ENCODE data around the gene GDI2.
A peak's percentile ranks its signal among the peaks of the same experiment; 100 is the strongest.
"Not testable (repeated sequence)": the region's sequence is repeated elsewhere in the genome, so short reads cannot be mapped to it uniquely, and the experiment has no call there.

The GDI2 gene

GRCh38 chr10:5813341-5814109 is at the start of gene GDI2:
TSS of gene GDI2 (minus strand) at chr10:5813434. CDS start at chr10:5813258, 176 bp downstream.
- peak; percentile 94 for DNase-seq
- in situ Hi-C loops (cut with HindIII; ENCODE audit: low pct_ligation_motif_present, low pct_unique_long_range_greater_than_20kb, low sequenced_read_pairs), result no loop called here

GRCh38 chr10:5862360-5862961 is 49.2 kb upstream of the GDI2 start:
- no peak for DNase-seq
- in situ Hi-C loops (cut with HindIII; ENCODE audit: low pct_ligation_motif_present, low pct_unique_long_range_greater_than_20kb, low sequenced_read_pairs), result no loop called here

GRCh38 chr10:5860066-5860465 is 46.8 kb upstream of the GDI2 start:
- in situ Hi-C loops (cut with HindIII; ENCODE audit: low pct_ligation_motif_present, low pct_unique_long_range_greater_than_20kb, low sequenced_read_pairs), result no loop called here
- no peak for DNase-seq

GRCh38 chr10:5858811-5859210 is 45.6 kb upstream of the GDI2 start:
- no peak for DNase-seq
- in situ Hi-C loops (cut with HindIII; ENCODE audit: low pct_ligation_motif_present, low pct_unique_long_range_greater_than_20kb, low sequenced_read_pairs), result no loop called here

- no peak for DNase-seq
- in situ Hi-C loops (cut with HindIII; ENCODE audit: low pct_ligation_motif_present, low pct_unique_long_range_greater_than_20kb, low sequenced_read_pairs), result no loop called here
Observed at GRCh38 chr10:5856701-5857004, 43.4 kb upstream of the GDI2 start.

- in situ Hi-C loops (cut with HindIII; ENCODE audit: low pct_ligation_motif_present, low pct_unique_long_range_greater_than_20kb, low sequenced_read_pairs), result no loop called here
- no peak for DNase-seq
Observed at GRCh38 chr10:5855979-5856700, 42.9 kb upstream of the GDI2 start.

- no peak for DNase-seq
- in situ Hi-C loops (cut with HindIII; ENCODE audit: low pct_ligation_motif_present, low pct_unique_long_range_greater_than_20kb, low sequenced_read_pairs), result no loop called here
Observed at GRCh38 chr10:5854131-5854475, 40.9 kb upstream of the GDI2 start.

- in situ Hi-C loops (cut with HindIII; ENCODE audit: low pct_ligation_motif_present, low pct_unique_long_range_greater_than_20kb, low sequenced_read_pairs); DNase-seq: not testable (repeated sequence)
Observed at GRCh38 chr10:5846667-5847066, 33.4 kb upstream of the GDI2 start.

- DNase-seq, result no peak
- in situ Hi-C loops (cut with HindIII; ENCODE audit: low pct_ligation_motif_present, low pct_unique_long_range_greater_than_20kb, low sequenced_read_pairs), result no loop called here
Observed at GRCh38 chr10:5844345-5845055, 31.3 kb upstream of the GDI2 start.

- no peak for DNase-seq
- in situ Hi-C loops (cut with HindIII; ENCODE audit: low pct_ligation_motif_present, low pct_unique_long_range_greater_than_20kb, low sequenced_read_pairs), result no loop called here
Observed at GRCh38 chr10:5843686-5844344, 30.6 kb upstream of the GDI2 start.

- no peak for DNase-seq
- in situ Hi-C loops (cut with HindIII; ENCODE audit: low pct_ligation_motif_present, low pct_unique_long_range_greater_than_20kb, low sequenced_read_pairs), result no loop called here
Observed at GRCh38 chr10:5841965-5842364, 28.7 kb upstream of the GDI2 start.

GRCh38 chr10:5840314-5841307 is 27.4 kb upstream of the GDI2 start:
- no peak for DNase-seq

GRCh38 chr10:5836181-5836580 is 22.9 kb upstream of the GDI2 start:
- DNase-seq; in situ Hi-C loops (cut with HindIII; ENCODE audit: low pct_ligation_motif_present, low pct_unique_long_range_greater_than_20kb, low sequenced_read_pairs): not testable (repeated sequence)

More at GRCh38 chr10:5840314-5841307, 27.4 kb upstream of the GDI2 start:
- in situ Hi-C loops (cut with HindIII; ENCODE audit: low pct_ligation_motif_present, low pct_unique_long_range_greater_than_20kb, low sequenced_read_pairs), result no loop called here

- DNase-seq, result no peak
- in situ Hi-C loops (cut with HindIII; ENCODE audit: low pct_ligation_motif_present, low pct_unique_long_range_greater_than_20kb, low sequenced_read_pairs), result no loop called here
Observed at GRCh38 chr10:5835446-5836095, 22.3 kb upstream of the GDI2 start.

- no peak for DNase-seq
- in situ Hi-C loops (cut with HindIII; ENCODE audit: low pct_ligation_motif_present, low pct_unique_long_range_greater_than_20kb, low sequenced_read_pairs), result no loop called here
Observed at GRCh38 chr10:5833814-5834213, 20.6 kb upstream of the GDI2 start.

GRCh38 chr10:5832946-5833345 is 19.7 kb upstream of the GDI2 start:
- no peak for DNase-seq
- in situ Hi-C loops (cut with HindIII; ENCODE audit: low pct_ligation_motif_present, low pct_unique_long_range_greater_than_20kb, low sequenced_read_pairs), result no loop called here

- in situ Hi-C loops (cut with HindIII; ENCODE audit: low pct_ligation_motif_present, low pct_unique_long_range_greater_than_20kb, low sequenced_read_pairs), result no loop called here
- no peak for DNase-seq
Observed at GRCh38 chr10:5831446-5831782, 18.2 kb upstream of the GDI2 start.

Measured in ACHN (cell line).